GM12891 (cell line): ENCODE data around the gene ARSJ.

Experiments
- POLR2A ChIP-seq: IDR thresholded peaks from 2 replicates; pipeline ENCODE4 v1.6.1; 2011; ENCODE audit warnings: low read depth, low read length, control low read depth
- POLR2AphosphoS5 ChIP-seq: IDR thresholded peaks from 2 replicates; pipeline ENCODE4 v1.6.1; 2011; ENCODE audit warnings: low read depth, low read length, control low read depth
- SPI1 ChIP-seq: IDR thresholded peaks from 2 replicates; pipeline ENCODE4 v1.6.1; 2011; ENCODE audit warnings: low read depth, low read length, control low read depth
- TAF1 ChIP-seq: IDR thresholded peaks from 2 replicates; pipeline ENCODE4 v1.6.1; 2011; ENCODE audit warnings: low read depth, low read length, control low read depth

- no peak for TF ChIP-seq TAF1
- no peak for TF ChIP-seq POLR2A
- TF ChIP-seq POLR2AphosphoS5 = no peak
- no peak for TF ChIP-seq SPI1
These were observed 96.8 kb downstream of the ARSJ start for GRCh38 chr4:113882668-113883067.
